GM13977 (cell line): ENCODE measurements around the gene POMT1.

Experiments
- DNase-seq: peaks from one replicate; pipeline ENCODE4 v3.0.0; 2012; ENCODE audit warnings: low spot score
- in situ Hi-C: fragments of 300-500 bp; cut with MboI; formaldehyde crosslinking; loops from one replicate; pipeline ENCODE4 v1.12.0; 2022; ENCODE audit warnings: low sequenced_read_pairs, low pct_unique_long_range_greater_than_20kb, mixed read lengths, inconsistent platforms; ENCODE audit not compliant: unreplicated experiment
- TF ChIP-seq, protein P1 (sequence below): IDR thresholded peaks from 2 replicates; pipeline ENCODE4 v1.5.1; 2012; ENCODE audit warnings: mild to moderate bottlenecking, control low read depth; ENCODE audit not compliant: insufficient read depth; ENCODE audit errors: extremely low read depth, missing control alignments

POMT1 gene

GRCh38 chr9:131516930-131517329, 14.2 kb downstream of the POMT1 start:
- TF ChIP-seq, protein P1, sequence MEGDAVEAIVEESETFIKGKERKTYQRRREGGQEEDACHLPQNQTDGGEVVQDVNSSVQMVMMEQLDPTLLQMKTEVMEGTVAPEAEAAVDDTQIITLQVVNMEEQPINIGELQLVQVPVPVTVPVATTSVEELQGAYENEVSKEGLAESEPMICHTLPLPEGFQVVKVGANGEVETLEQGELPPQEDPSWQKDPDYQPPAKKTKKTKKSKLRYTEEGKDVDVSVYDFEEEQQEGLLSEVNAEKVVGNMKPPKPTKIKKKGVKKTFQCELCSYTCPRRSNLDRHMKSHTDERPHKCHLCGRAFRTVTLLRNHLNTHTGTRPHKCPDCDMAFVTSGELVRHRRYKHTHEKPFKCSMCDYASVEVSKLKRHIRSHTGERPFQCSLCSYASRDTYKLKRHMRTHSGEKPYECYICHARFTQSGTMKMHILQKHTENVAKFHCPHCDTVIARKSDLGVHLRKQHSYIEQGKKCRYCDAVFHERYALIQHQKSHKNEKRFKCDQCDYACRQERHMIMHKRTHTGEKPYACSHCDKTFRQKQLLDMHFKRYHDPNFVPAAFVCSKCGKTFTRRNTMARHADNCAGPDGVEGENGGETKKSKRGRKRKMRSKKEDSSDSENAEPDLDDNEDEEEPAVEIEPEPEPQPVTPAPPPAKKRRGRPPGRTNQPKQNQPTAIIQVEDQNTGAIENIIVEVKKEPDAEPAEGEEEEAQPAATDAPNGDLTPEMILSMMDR, result no peak
- DNase-seq, result no peak
- in situ Hi-C loops, result no loop called here

DNA sequence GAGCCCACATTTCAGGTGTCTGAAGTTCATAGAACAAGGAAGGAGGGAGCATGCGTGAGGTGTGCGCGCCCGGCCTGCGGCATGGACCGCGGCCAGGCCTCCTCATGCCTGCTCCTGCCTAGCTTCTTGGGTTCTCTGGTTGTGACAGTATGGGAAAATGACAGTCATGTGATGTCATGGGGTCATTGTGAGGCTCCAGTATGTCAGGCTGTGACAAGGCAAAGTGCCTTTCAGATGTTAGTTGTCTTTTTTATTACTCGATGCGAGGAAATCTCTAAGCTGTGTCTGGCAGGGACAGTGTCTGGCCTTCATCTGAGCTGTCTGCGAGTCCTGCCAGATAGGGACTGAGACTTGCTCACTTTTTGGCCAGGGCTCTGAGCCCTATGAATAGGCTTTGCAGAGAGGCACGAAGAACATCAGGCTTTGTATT, 15.1 kb downstream of the POMT1 start:
- TF ChIP-seq, protein P1, result no peak
- DNase-seq, result no peak
- in situ Hi-C loops, result no loop called here

DNA sequence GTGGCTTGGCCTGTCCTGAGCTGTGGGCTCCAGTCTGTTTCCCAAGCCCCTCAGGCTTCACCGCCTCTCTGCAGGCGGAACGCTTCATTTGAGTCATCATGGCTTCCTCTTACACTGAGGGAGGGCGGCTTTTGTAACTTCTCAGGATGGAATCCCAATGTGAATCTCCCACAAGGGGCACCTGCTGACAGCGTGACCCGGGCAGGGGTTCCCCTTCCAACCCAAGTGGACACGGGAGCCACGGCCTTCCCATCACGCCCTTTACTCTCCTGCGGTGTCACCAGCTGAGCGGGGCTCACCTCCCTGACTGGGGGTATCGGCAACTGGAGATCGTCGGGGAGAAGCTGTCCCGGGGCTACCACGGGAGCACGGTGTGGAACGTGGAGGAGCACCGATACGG, 15.8 kb downstream of the POMT1 start:
- in situ Hi-C loops, result no loop called here
- TF ChIP-seq, protein P1, result no peak
- DNase-seq, result no peak

DNA sequence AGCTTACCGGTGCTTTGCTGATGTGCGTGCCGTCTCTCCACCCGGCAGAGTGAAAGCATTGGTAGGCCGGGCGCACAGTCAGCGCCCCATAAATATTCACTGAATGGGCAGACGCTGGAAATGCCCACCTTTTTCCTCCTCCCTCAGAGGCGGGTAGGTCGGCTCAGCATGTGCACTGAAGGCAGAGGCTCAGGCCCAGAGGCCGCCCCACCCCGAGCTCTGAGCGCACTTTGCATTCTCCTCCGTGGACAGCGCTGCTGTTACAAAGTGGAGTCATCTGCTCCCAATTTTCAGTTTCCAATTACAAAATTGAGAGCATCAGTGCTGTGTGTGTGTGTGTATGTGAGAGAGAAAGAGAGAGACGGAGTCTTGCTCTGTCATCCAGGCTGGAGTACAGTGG, 17.8 kb downstream of the POMT1 start:
- TF ChIP-seq, protein P1, result no peak
- in situ Hi-C loops, result no loop called here
- DNase-seq, result no peak

GRCh38 chr9:131521203-131521602, 18.5 kb downstream of the POMT1 start:
- in situ Hi-C loops, result no loop called here
- no peak for DNase-seq
- TF ChIP-seq, protein P1, result no peak

DNA sequence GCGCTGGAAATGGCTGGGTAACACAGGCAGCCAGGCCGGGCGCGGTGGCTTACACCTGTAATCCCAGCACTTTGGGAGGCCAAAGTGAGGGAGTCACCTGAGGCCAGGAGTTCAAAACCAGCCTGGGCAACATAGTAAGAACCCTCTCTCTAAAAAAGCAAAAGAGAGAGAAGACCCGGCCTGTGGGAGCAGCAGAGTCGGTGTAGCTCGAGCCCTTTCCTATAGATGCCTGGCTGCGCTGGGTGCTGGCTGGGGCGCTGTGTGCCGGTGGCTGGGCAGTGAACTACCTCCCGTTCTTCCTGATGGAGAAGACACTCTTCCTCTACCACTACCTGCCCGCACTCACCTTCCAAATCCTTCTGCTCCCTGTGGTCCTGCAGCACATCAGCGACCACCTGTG, 19.1 kb downstream of the POMT1 start:
- no peak for DNase-seq
- in situ Hi-C loops, result no loop called here
- TF ChIP-seq, protein P1, result no peak
